ENCODE results near the gene CIC.

DNA sequence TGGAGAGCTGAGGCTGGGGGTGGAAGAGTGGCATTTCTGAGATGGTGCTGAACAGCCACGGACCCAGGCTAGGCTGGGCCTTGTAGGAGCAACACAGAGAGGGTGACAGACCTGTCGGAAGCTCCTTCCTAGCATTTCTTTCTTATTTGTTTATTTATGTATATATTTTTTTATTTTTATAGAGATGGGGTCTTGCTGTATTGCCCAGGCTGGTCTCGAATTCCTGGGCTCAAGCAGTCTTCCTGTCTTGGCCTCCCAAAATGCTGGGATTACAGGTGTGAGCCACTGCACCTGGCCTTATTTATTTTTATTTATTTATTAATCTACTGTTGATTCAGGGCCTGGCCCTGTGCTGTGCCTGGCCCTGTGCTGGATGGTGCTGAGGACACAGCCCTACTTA, 6.5 kb downstream of the CIC start:
- TF ChIP-seq POLR2A (IDR thresholded peaks at IDR 0.05) = no peak
- TF ChIP-seq, protein P1, sequence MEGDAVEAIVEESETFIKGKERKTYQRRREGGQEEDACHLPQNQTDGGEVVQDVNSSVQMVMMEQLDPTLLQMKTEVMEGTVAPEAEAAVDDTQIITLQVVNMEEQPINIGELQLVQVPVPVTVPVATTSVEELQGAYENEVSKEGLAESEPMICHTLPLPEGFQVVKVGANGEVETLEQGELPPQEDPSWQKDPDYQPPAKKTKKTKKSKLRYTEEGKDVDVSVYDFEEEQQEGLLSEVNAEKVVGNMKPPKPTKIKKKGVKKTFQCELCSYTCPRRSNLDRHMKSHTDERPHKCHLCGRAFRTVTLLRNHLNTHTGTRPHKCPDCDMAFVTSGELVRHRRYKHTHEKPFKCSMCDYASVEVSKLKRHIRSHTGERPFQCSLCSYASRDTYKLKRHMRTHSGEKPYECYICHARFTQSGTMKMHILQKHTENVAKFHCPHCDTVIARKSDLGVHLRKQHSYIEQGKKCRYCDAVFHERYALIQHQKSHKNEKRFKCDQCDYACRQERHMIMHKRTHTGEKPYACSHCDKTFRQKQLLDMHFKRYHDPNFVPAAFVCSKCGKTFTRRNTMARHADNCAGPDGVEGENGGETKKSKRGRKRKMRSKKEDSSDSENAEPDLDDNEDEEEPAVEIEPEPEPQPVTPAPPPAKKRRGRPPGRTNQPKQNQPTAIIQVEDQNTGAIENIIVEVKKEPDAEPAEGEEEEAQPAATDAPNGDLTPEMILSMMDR (IDR thresholded peaks at IDR 0.05) = no peak
